NOMO-1 (cell line): ENCODE results near the gene SHOX.

Experiments
- DNase-seq, 2 experiments: peaks; one replicate each; lab custom pipeline; 2025; ENCODE audit not compliant: unreplicated experiment in 2 of 2; lab: John Stamatoyannopoulos, UW

Gene SHOX

DNA sequence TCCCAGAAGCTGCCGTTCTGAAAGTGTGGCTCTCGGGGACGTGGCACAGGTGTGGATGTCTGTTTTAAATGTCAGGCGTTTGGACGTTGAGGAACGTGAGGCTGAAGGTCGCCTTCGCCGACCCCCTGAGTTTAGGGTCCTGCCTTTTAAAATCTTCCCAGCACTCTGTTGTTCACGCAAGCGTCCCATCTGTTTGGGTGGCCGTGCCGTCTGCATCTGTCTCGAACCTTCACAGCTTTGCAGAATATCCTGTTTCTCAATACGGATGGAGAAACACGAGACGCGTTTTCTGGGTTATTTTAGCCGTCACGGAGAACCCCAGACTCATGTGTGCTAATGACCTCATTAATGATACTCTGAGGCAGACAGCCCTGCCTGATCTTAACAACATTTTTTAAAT is 31.5 kb downstream of the SHOX start:
- peak; percentile 40 to 63 for DNase-seq

DNA sequence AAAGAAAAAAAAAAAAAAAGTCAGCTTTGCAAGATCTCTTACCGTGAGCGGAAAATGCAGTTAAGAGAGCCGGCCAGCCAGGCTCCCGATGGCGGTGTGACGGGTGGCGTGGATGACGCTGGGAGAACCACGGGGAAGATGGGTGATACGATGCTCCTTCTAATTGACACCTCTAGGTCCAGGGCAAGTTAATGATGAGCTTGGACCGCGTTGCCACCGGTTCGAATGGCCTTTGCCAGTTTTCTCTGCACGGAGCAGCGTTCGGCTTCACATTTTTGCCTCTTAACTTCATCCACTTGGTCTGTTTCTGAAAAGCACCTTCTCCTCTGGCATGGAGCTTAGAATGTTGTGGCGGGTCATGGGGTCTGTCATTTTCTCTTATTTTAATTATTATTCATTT is 33.2 kb downstream of the SHOX start:
- no peak for DNase-seq

DNA sequence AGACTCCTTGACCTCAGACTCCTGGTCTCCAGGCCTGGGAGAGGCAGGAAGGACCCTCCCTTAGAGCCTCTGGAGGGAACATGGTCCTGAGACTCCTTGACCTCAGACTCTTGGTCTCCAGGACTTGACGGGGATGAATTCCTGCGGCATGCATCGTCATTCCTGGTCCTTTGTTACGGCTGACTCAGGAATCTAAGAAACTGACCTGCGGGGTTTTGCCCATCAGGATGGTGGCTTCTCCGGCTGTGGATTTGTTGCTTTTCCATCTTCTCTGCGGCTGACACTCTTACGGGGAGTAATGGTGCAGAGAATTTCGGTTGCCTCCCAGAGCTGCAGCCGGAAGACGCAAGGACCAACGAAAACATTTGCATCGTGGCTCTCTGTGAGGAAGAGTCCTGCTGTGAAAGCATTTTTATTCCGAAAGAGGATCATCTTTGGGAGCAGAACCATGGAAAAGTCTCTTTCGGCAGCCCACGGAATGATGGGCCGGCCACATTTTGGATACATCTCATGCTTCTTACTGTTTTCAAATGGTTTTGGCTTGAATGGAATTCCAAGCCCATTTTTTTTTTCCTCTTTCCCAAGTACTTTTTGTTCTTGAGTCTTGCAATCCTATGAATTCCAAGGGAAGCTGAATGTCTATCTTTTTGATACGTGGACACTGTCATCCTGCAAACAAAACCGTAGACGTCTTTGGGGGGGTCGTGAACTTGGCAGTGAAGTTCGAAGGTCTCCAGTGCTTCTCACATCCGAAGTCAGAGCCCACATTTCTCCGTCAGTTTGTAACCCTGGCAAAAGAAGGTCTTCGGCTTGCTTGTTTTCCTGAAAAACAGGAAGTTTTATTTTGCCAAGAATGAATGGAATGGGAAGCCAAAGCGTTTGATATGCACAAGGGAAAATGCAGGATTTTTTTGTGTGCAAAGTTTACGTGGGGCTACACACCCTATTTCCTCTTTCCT is 36.5 kb downstream of the SHOX start:
- no peak for DNase-seq

DNA sequence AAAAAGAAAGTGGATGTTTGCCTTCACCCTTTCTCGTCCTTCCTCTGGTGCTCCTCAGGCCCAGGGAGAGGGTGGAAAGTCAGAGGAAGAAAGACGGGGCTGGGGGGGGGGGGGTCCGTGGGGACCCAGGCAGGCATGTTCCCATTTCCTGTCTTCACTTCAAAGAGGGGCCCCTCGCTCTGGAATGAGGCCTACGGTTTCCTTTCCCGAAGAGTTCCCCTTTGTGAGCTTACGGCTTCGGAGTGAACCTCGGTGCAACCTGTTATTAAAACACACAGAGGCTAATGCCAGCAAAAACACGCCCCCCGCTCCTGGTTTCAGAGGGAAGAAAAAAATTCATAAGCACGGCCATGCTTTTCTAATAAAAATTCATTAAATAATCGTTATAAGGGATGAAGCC is 40.1 kb downstream of the SHOX start:
- DNase-seq, result peak in 1 of 2 experiments; percentile 48

DNA sequence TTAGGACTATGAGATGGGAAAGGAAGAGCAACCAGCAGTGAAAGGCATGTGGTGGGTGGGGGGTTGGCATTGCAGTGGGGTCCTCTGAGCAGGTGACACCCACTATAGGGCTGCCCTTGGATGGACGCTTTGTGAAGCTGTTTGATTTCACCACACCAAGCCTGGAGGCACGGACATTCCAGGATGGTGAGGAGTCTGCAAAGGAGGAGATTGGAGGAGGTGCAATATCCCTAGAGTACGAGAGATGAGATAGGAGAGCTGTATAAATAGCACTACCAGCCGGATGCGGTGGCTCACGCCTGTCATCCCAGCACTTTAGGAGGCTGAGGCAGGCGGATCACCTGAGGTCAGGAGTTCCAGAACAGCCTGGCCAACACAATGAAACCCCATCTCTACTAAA is 42.3 kb downstream of the SHOX start:
- no peak for DNase-seq

DNA sequence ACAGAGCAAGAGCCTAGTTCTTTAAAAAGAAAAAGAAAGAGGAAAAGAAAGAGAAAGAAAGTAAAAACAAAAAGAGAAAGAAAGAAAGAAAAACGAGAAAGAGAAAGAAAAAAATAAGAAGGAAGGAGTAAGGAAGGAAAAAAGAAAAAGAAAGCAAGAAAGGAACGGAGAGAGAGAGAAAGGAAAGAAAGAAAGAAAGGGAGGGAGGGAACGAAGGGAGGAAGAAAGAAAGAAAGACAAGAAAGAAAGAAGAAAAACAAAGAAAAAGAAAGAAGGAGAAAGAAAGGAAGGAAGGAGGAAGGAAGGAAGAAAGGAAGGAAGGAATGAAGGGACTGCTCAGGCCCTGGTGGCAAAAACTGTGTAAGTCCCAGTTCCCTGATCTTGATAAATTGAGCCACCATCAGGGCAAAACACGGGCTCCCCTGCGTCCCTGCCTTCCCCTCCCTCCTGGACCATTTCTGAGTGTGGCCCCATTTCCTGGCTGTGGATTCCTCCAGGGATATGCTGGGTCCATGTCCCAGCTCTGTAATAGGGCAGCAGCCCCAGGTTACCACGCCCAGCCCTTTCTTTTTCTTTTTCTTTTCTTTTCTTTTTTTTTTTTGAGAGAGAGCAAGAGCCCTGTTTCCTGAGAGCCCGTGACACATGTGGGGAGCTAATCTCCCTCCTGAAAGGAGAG is 44.8 kb downstream of the SHOX start:
- DNase-seq, result no peak

DNA sequence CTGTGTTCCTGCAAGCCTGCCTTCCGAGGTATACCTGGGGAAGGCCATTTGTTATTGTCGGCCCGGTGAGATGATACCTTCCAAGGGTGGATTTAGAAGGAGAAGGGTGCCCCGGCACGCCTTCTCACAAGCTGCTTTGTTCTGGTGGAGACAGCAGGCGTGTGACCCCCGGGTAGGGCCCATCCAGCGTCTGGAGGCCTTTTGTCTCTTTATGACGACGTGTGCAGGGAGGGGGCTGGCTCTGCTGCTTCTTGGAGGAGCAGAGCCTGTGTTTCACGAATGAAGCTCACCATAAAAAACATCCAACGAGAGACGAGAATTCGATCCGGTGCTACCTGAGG is 45.3 kb downstream of the SHOX start:
- no peak for DNase-seq

DNA sequence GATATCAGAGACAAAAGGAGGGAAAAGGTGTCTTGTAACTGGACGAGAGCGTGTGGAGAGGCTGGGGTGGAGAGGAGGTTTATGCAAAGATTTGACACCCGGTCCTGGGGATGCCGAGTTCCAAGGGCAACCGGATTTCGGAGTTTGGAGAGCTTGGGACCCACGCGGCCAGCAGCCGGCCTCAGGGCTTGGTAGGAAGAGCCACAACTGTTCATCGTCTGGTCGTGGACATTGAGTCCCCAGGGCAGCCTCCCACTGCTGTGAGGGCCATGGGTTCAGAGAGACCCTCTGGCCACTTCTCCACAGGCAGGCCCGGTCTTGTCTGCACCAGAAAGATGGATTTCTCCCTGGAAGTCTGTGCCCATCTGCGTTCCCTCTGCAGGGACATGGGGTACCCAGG is 46.8 kb downstream of the SHOX start:
- DNase-seq, result no peak

DNA sequence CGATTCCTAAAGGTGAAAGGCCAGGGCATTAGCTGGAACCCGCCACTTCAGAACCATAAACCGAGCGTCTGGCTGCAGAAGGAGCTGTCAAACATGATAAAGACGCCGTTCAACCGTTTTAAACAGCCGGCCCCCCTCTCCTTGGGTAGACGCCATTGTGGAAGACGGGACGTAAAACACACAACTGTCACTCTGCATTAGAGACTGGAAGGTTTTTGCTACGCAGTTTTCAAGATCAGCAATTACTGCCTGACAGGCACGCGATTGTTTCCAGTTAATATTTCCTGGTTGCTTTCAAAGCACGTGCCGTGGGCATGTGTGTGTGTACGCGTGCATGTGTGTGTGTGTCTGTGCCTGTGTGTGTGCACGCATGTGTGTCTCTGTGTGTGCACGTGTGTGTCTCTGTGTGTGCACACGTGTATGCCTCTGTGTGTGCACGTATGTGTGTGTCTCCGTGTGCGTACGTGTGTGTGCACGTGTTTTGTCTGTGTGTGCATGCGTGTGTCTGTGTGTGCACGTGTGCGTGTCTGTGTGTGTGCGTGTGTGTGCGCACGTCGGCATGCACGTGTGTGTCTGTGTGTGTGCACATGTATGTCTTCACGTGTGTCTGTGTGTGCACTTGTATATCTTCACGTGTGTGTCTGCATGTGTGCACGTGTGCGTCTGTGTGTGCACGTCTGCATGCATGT is 48.8 kb downstream of the SHOX start:
- DNase-seq, result no peak

DNA sequence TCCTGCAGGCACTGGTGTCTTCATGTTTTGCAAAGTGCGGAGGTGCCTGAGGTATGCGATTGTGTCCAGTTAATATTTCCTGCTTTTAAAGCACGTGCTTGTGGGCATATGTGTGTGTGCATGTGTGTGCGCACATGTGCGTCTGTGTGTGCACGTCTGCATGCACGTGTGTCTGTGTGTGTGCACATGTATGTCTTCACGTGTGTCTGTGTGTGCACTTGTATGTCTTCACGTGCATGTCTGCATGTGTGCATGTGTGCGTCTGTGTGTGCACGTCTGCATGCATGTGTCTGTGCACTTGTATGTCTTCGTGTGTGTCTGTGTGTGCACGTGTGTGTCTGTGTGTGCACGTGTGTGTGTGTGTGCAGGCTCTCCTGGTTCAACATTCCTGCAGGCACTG is 49.5 kb downstream of the SHOX start:
- DNase-seq, result no peak

DNA sequence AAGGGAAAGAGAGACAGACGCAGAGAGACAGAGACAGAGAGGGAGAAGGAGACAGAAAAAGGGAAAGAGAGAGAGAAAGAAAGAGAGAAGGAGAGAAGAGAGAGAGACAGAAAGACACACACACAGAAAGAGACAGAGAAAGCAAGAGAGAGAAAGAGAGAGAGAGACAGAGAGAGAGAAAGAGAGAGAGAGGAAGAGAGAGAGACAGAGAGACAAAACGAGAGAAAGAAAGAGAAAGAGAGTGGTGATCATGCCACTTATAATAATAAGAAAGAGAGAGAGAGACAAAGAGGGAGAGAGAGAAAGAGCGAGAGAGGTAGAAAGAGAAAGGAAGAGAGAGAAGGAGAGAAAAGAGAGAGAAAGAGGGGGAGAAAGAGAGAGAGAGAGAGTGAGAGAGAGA is 51.4 kb downstream of the SHOX start:
- no peak for DNase-seq

DNA sequence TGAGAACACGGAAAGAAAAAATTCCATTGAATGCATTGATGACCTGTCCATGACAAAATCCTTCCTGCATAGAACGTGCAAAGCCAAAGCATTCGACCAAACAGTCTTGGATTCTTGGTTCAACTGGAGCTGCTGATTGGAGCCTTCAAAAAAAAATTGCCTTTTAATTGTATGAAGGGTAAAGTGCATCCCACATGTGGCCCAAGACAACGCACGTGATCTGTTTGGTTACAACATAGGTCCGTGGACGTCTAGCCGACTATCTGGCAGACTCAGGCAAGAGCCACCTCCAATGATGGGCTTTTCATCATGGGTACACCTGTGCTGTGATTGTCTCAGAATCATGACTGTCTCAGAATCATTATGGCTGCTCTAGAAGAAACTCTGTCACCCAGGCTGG is 52.3 kb downstream of the SHOX start:
- DNase-seq, result no peak

DNA sequence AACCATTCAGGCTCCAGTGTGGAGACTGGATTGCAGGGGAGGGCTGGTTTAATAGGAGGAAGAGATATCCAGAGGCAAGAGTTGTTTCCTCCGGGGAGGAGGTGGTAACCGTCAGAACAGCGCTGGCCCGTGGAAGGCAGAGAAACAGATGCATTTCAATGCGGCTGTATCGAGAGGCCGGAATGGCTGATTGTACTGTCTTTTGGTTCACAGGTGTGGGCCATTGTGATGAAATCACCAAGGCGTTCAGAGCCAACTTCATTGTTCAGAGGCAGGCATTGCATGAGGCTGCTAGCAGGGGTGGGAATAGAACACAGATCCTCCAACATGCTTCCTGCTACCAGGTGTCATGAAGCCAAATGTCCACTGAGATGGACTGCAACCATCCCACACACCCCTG is 53.0 kb downstream of the SHOX start:
- no peak for DNase-seq

DNA sequence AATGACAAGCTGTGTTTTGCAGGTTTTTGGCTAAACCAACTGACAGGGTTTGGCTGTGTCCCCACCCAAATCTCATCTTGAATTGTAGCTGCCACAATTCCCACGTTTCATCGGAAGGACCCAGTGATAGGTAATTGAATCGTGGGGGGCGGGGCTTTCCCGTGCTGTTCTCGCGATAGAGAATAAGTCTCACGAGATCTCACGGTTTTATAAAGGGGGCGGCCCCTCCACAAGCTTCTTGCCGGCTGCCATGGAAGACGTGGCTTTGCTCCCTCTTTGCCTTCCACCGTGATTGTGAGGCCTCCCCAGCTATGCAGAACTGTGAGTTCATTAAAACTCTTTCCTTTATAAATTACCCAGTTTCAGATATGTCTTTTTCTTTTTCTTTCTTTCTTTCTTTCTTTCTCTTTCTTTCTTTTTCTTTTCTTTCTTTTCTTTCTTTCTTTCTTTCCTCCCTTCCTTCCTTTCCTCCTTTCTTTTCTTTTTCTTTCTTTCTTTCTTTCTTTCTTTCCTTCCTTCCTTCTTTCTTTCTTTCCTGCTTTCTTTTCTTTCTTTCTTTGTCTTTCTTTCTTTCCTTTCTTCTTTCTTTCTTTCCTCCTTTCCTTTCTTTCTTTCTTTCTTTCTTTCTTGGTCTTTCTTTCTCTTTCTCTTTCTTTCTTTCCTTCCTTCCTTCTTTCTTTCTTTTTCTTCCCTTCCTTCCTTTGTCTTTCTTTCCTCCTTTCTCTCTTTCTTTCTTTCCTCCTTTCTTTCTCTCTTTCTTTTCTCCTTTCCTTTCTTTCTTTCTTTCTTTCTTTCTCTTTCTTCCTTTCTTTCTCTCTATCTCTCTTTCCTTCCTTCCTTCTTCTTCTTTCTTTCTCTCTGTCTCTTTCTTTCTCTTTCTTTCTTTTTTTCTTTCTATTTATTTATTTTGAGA is 54.8 kb downstream of the SHOX start:
- DNase-seq, result no peak

DNA sequence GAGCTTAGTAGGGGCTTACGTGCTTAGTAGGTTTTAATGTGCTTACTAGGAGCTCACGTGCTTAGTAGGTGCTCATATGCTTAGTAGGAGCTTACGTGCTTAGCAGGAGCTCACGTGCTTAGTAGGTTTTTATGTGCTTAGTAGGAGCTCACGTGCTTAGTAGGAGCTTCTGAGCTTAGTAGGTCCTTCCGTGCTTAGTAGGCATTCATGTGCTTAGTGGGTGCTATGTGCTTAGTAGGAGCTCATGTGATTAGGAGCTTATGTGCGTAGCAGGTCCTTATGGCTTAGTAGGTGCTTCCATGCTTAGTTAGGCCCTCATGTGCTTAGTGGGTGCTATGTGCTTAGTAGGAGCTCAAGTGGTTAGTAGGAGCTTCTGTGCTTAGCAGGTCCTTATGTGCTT is 59.4 kb downstream of the SHOX start:
- no peak for DNase-seq

DNA sequence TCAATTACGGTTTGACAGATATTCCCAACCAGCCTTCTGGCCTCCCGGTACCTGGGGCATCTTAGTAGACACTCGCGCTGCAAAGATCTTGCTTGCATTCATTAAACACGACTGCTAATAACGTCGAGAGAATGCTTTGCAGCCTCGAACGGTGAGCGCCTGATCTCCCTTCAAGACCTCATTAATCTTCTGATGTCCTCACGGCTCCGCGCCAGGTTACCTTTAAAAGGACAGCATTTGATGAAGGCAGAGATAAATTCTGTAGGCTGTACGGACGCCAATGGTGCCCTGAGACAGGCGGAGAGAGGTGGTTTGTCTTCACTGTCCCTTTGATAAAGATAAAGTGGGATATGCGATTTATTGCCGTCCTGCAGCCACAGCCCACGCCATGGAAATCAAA is 64.2 kb downstream of the SHOX start:
- DNase-seq, result no peak

DNA sequence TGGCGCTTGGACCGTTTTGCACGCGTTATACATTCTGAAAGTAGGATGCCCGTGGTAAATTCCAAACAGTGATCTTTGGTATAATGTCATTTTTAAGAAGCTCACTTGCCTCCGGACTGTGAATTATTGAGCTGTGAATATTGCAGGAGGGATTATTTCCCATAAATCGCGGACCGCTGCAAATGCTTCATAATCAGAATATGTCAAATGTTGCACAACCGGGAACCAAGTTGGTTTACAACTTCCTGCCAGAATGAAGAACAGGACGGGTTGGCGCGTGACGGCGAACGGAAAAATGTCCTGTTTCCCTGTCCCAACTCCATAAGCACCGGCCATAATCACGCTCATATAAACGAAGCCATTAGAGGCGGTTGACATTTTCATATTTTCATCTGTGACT is 67.6 kb downstream of the SHOX start:
- DNase-seq, result peak; percentile 57 to 84

DNA sequence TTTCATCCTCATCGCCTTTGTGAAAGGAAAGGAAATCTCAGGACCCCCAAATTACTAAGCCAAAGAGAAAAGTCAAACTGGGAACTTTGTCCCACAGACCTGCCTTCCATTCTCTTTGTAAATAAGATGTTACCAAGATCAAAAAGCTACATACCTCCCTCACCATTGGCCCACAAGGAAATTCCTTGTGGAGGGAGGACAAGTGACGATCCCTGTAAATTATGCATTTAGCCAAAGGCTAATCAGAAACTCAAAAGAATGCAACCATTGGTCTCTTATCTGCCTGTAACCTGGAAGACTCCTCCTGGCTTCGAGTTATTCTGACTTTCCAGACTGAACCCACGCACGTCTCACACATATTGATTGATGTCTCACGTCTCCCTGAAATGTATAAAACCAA is 70.3 kb downstream of the SHOX start:
- no peak for DNase-seq

DNA sequence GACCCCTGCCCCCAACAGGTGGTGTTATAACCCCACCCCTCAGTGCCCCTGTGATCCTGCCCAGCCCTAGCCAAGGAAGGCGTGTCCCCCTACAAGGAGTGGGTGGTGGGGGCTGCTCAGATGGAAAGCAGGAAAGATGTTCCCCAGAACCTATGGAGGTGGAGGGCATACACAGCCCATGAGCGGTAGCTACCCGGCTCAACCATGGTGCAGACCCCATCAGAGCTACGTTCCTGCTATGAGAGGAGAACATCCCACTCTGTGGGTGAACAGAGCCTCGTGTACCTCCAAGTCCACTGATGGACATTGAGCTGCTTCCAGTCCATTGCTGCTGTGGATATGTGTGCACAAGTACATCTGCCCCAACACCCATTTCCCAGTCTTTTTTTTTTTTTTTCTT is 71.1 kb downstream of the SHOX start:
- no peak for DNase-seq

DNA sequence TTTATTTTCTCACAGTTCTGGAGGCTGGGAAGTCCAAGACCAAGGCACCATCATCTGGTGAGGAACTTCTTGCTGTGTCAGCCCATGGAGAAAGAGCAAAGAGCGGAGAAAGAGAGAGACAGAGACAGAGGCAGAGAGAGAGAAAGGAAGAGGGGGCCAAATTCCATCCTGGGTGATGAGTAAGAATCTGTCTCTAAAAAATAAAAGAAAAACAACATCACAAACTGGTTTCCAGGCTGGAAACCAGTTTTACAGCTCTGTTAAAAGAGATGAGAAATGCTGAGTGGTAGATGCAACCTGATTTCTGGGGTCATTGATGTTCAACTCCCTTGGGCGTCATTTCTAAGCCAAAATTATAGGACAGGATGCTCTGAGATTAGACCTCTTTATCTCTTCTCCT is 72.9 kb downstream of the SHOX start:
- no peak for DNase-seq

DNA sequence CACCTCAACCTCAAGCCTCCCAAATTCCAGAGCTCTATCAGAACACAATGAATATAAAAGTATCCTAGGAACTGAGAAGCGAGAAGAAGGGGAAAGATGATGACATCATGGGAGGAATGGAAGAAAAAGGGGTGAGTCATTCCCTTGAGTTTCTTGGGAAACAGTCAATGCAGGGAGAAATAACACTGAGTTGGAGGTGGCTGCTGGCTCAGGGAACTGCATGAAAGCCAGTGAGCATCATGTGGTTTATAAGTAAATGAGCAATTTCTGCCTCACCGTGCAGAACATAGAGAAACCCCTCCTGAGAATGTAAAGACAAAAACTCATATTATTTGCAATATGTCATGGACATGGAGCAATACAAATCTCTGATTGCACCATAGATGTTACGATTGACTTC is 73.3 kb downstream of the SHOX start:
- DNase-seq, result no peak
